Loucy (cell line): ENCODE results near the gene C1QTNF12.

Source experiments
- H2AFZ ChIP-seq: fragments of 200-600 bp; sonication (generic); 2 replicates; pipeline ENCODE4 v1.6.0; 2016; ENCODE audit warnings: antibody characterized with exemption, mild to moderate bottlenecking, low read length, moderate library complexity
- H3F3A ChIP-seq: fragments of 200-600 bp; 2 replicates; pipeline ENCODE4 v1.6.0; 2016; ENCODE audit warnings: antibody characterized with exemption, low read depth, mild to moderate bottlenecking
- H3K27me3 ChIP-seq: fragments of 200-600 bp; sonication (generic); 2 replicates; pipeline ENCODE4 v1.6.1; 2014; ENCODE audit warnings: low read length, mild to moderate bottlenecking; ENCODE audit not compliant: insufficient read depth, poor library complexity, severe bottlenecking
- H3K36me3 ChIP-seq: fragments of 200-600 bp; sonication (generic); 2 replicates; pipeline ENCODE4 v1.6.1; 2016; ENCODE audit warnings: low read length; ENCODE audit not compliant: insufficient read depth
- H3K4me1 ChIP-seq: fragments of 200-600 bp; sonication (generic); 2 replicates; pipeline ENCODE4 v1.5.1; 2014; ENCODE audit warnings: low read length, mild to moderate bottlenecking; ENCODE audit not compliant: insufficient read depth, poor library complexity, severe bottlenecking
- H3K4me2 ChIP-seq: fragments of 200-600 bp; sonication (generic); 2 replicates; pipeline ENCODE4 v1.6.0; 2014; ENCODE audit warnings: antibody characterized with exemption, low read length, low read depth, mild to moderate bottlenecking; ENCODE audit not compliant: poor library complexity, severe bottlenecking
- H3K4me3 ChIP-seq: fragments of 200-600 bp; sonication (generic); 2 replicates; pipeline ENCODE4 v1.5.1; 2014; ENCODE audit warnings: low read length, mild to moderate bottlenecking, mixed read lengths; ENCODE audit not compliant: poor library complexity, severe bottlenecking
- H3K79me2 ChIP-seq: fragments of 200-600 bp; sonication (generic); 2 replicates; pipeline ENCODE4 v1.6.1; 2014; ENCODE audit warnings: low read length; ENCODE audit not compliant: insufficient read depth
- H3K9ac ChIP-seq: fragments of 200-600 bp; sonication (generic); 2 replicates; pipeline ENCODE4 v1.6.0; 2014; ENCODE audit warnings: mild to moderate bottlenecking, low read depth, low read length, moderate library complexity; ENCODE audit not compliant: poor library complexity, severe bottlenecking
- H3K9me2 ChIP-seq: fragments of 200-600 bp; sonication (generic); replicated peaks from 2 replicates; pipeline ENCODE4 v1.6.1; 2016; ENCODE audit warnings: low read depth, low read length, mixed read lengths
- H3K9me3 ChIP-seq: fragments of 200-600 bp; sonication (generic); 2 replicates; pipeline ENCODE4 v1.6.1; 2014; ENCODE audit warnings: mild to moderate bottlenecking, antibody characterized with exemption, low read length, low read depth; ENCODE audit not compliant: insufficient read depth
- H4K20me1 ChIP-seq: fragments of 200-600 bp; sonication (generic); 2 replicates; pipeline ENCODE4 v1.6.0; 2014; ENCODE audit warnings: antibody characterized with exemption, low read length, mild to moderate bottlenecking; ENCODE audit not compliant: insufficient read depth, poor library complexity, severe bottlenecking
- CTCF ChIP-seq: fragments of 200-600 bp; sonication (generic); conservative IDR thresholded peaks from 2 replicates; pipeline ENCODE4 v1.5.1; 2014; ENCODE audit warnings: mild to moderate bottlenecking, antibody characterized with exemption, low read length
- EZH2phosphoT487 ChIP-seq: fragments of 200-600 bp; IDR thresholded peaks from 2 replicates; pipeline ENCODE4 v1.6.1; 2018; ENCODE audit warnings: antibody characterized with exemption, mild to moderate bottlenecking, moderate library complexity, borderline replicate concordance

The C1QTNF12 gene

GRCh38 chr1:1204425-1204920, 42.0 kb downstream of the C1QTNF12 start:
- H3K9me3 ChIP-seq: no peaks in the 10 kb centered on the region
- no peaks in the 10 kb centered on the region for H4K20me1 ChIP-seq
- no peaks in the 10 kb centered on the region for H3K27me3 ChIP-seq
- no peaks in the 10 kb centered on the region for H3K9me2 ChIP-seq
- no peaks in the 10 kb centered on the region for H3K79me2 ChIP-seq
- peaks cover 37% of the 10 kb centered on the region for H3K4me1 ChIP-seq
- no peaks in the 10 kb centered on the region for H3K36me3 ChIP-seq
- no peak overlapping the region for H2AFZ ChIP-seq
- no peak overlapping the region for H3K9ac ChIP-seq
- H3K4me3 ChIP-seq: no peak overlapping the region
- no peak for TF ChIP-seq EZH2phosphoT487
- no peak for TF ChIP-seq CTCF
- no peak overlapping the region for H3K4me2 ChIP-seq
- 0 out of 2 replicates have a peak, but pooled peaks cover 3% of the 10 kb centered on the region for H3F3A ChIP-seq

- Histone ChIP-seq H3K27me3 (no peaks in the 10 kb centered on the region), H3F3A (no peaks in the 10 kb centered on the region), H3K9me2 (no peaks in the 10 kb centered on the region), H3K36me3 (no peaks in the 10 kb centered on the region), H3K4me3 (no peak overlapping the region), H4K20me1 (no peaks in the 10 kb centered on the region), H3K79me2 (no peaks in the 10 kb centered on the region), H3K4me1 (peaks cover 31% of the 10 kb centered on the region), H3K9me3 (no peaks in the 10 kb centered on the region), H3K4me2 (no peak overlapping the region), H3K9ac (no peak overlapping the region), H2AFZ (no peak overlapping the region)
- TF ChIP-seq CTCF: no peak
- TF ChIP-seq EZH2phosphoT487: no peak
These were observed 42.7 kb downstream of the C1QTNF12 start for GRCh38 chr1:1203561-1204424.

GRCh38 chr1:1202831-1203560, 43.5 kb downstream of the C1QTNF12 start:
- no peaks in the 10 kb centered on the region for H3K9me2 ChIP-seq
- peaks cover 26% of the 10 kb centered on the region for H3K4me1 ChIP-seq
- H3K9ac ChIP-seq: no peak overlapping the region
- no peak overlapping the region for H3K4me3 ChIP-seq
- no peak overlapping the region for H3K4me2 ChIP-seq
- no peak overlapping the region for H2AFZ ChIP-seq
- no peaks in the 10 kb centered on the region for H3K79me2 ChIP-seq
- H3F3A ChIP-seq: no peaks in the 10 kb centered on the region
- H4K20me1 ChIP-seq: no peaks in the 10 kb centered on the region
- H3K36me3 ChIP-seq: no peaks in the 10 kb centered on the region
- no peaks in the 10 kb centered on the region for H3K27me3 ChIP-seq
- H3K9me3 ChIP-seq: no peaks in the 10 kb centered on the region
- TF ChIP-seq EZH2phosphoT487: no peak
- no peak for TF ChIP-seq CTCF
